ENCODE data around the gene FHIP2A. TPM values are rescaled to one million over a fixed set of nuclear protein-coding genes. Genes with fewer than 3 reads are reported as not detected.

Gene FHIP2A
- total and polyA plus RNA-seq, 2 experiments from 2014 or later = 6.7 to 11.8 TPM

DNA sequence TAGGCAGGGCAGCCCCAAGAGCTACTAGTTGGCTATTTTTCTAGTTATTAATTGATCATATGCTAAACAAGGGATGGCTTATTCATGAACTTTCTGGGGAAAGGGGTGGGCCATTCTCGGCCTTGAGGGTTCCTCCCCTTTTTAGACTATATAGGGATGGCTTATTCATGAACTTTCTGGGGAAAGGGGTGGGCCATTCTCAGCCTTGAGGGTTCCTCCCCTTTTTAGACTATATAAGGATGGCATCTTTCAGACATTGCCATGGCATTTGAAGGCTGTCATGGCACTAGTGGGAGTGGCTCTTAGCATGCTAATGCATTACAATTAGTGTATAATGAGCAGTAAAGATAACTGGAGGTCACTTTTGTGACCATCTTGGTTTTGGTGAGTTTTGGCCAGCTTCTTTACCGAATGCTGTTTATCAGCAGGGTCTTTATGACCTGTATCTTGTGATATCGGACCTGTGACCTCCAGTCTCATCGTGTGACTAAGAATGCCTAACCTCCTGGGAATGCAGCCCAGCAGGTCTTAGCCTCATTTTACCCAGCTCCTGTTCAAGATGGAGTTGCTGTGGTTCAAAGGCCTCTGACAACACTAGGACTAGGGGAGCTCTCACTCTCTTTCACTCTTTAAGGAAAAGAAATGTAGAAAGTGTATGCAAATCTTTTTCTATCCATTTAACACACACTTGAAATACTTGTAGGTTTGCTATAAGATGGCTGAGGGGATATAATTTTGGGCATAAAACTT lies 7.8 kb downstream of the FHIP2A start (continued):
- TF ChIP-seq, protein P1, sequence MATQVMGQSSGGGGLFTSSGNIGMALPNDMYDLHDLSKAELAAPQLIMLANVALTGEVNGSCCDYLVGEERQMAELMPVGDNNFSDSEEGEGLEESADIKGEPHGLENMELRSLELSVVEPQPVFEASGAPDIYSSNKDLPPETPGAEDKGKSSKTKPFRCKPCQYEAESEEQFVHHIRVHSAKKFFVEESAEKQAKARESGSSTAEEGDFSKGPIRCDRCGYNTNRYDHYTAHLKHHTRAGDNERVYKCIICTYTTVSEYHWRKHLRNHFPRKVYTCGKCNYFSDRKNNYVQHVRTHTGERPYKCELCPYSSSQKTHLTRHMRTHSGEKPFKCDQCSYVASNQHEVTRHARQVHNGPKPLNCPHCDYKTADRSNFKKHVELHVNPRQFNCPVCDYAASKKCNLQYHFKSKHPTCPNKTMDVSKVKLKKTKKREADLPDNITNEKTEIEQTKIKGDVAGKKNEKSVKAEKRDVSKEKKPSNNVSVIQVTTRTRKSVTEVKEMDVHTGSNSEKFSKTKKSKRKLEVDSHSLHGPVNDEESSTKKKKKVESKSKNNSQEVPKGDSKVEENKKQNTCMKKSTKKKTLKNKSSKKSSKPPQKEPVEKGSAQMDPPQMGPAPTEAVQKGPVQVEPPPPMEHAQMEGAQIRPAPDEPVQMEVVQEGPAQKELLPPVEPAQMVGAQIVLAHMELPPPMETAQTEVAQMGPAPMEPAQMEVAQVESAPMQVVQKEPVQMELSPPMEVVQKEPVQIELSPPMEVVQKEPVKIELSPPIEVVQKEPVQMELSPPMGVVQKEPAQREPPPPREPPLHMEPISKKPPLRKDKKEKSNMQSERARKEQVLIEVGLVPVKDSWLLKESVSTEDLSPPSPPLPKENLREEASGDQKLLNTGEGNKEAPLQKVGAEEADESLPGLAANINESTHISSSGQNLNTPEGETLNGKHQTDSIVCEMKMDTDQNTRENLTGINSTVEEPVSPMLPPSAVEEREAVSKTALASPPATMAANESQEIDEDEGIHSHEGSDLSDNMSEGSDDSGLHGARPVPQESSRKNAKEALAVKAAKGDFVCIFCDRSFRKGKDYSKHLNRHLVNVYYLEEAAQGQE (IDR thresholded peaks at IDR 0.05; ENCODE audit: unreplicated experiment) = no peak
- TF ChIP-seq CREB1 (CRISPR knock-in tag; IDR thresholded peaks at IDR 0.05; ENCODE audit: low read depth) (no peak), STAT1 (IDR thresholded peaks at IDR 0.05; ENCODE audit: unreplicated experiment) (no peak), ZNF114 (CRISPR knock-in tag; IDR thresholded peaks at IDR 0.05) (no peak), NANOG (IDR thresholded peaks at IDR 0.05; ENCODE audit: borderline replicate concordance) (no peak), ZNF331 (CRISPR knock-in tag; IDR thresholded peaks at IDR 0.05; ENCODE audit: low read depth) (no peak)

GRCh38 chr10:114831186-114831867 lies 9.7 kb downstream of the FHIP2A start:
- Mint-ChIP-seq H3K4me1 (peaks cover 15% of the 10 kb centered on the region), H3K9me3 (no peaks in the 10 kb centered on the region), H3K4me3 (no peak overlapping the region), H3K27me3 (ENCODE audit: insufficient read depth, low read depth, poor library complexity) (no peaks in the 10 kb centered on the region), H3K36me3 (ENCODE audit: low read depth) (peaks cover 11% of the 10 kb centered on the region), H3K27ac (no peak overlapping the region)
- Histone ChIP-seq H3F3A (replicated peaks; ENCODE audit: low read depth) (no peaks in the 10 kb centered on the region), H3K4me2 (no peak overlapping the region), H3K4me1 (ENCODE audit: insufficient read depth) (no peaks in the 10 kb centered on the region; the same call in none of the 2 replicates), H3K9me2 (ENCODE audit: insufficient read depth) (no peaks in the 10 kb centered on the region), H3K36me3 (ENCODE audit: insufficient read depth) (peaks cover 7% of the 10 kb centered on the region; the same call in 1 of the 2 replicates), H2AFZ (no peak overlapping the region), H4K20me1 (replicated peaks; ENCODE audit: insufficient read depth) (peaks cover 10% of the 10 kb centered on the region; the same call in 1 of the 2 replicates), H3K27me3 (ENCODE audit: insufficient read depth) (no peaks in the 10 kb centered on the region), H3K79me2 (replicated peaks; ENCODE audit: insufficient read depth) (peaks cover 39% of the 10 kb centered on the region), H3K27ac (ENCODE audit: low read depth) (no peak overlapping the region), H3K4me3 (no peak overlapping the region)
- ATAC-seq = no peak
- DNase-seq (ENCODE audit: low spot score) = no peak
- TF ChIP-seq ZNF331 (CRISPR knock-in tag; IDR thresholded peaks at IDR 0.05; ENCODE audit: low read depth) (no peak), ETS1 (IDR thresholded peaks at IDR 0.05) (no peak), EZH2 (IDR thresholded peaks at IDR 0.05; ENCODE audit: low read depth, unreplicated experiment) (no peak), ZNF114 (CRISPR knock-in tag; IDR thresholded peaks at IDR 0.05) (no peak), POLR2AphosphoS5 (IDR thresholded peaks at IDR 0.05; ENCODE audit: low read depth) (no peak), EZH2phosphoT487 (IDR thresholded peaks at IDR 0.05; ENCODE audit: unreplicated experiment) (no peak), STAT1 (IDR thresholded peaks at IDR 0.05; ENCODE audit: unreplicated experiment) (no peak), CREB1 (CRISPR knock-in tag; IDR thresholded peaks at IDR 0.05; ENCODE audit: low read depth) (no peak)
- TF ChIP-seq, protein P2, sequence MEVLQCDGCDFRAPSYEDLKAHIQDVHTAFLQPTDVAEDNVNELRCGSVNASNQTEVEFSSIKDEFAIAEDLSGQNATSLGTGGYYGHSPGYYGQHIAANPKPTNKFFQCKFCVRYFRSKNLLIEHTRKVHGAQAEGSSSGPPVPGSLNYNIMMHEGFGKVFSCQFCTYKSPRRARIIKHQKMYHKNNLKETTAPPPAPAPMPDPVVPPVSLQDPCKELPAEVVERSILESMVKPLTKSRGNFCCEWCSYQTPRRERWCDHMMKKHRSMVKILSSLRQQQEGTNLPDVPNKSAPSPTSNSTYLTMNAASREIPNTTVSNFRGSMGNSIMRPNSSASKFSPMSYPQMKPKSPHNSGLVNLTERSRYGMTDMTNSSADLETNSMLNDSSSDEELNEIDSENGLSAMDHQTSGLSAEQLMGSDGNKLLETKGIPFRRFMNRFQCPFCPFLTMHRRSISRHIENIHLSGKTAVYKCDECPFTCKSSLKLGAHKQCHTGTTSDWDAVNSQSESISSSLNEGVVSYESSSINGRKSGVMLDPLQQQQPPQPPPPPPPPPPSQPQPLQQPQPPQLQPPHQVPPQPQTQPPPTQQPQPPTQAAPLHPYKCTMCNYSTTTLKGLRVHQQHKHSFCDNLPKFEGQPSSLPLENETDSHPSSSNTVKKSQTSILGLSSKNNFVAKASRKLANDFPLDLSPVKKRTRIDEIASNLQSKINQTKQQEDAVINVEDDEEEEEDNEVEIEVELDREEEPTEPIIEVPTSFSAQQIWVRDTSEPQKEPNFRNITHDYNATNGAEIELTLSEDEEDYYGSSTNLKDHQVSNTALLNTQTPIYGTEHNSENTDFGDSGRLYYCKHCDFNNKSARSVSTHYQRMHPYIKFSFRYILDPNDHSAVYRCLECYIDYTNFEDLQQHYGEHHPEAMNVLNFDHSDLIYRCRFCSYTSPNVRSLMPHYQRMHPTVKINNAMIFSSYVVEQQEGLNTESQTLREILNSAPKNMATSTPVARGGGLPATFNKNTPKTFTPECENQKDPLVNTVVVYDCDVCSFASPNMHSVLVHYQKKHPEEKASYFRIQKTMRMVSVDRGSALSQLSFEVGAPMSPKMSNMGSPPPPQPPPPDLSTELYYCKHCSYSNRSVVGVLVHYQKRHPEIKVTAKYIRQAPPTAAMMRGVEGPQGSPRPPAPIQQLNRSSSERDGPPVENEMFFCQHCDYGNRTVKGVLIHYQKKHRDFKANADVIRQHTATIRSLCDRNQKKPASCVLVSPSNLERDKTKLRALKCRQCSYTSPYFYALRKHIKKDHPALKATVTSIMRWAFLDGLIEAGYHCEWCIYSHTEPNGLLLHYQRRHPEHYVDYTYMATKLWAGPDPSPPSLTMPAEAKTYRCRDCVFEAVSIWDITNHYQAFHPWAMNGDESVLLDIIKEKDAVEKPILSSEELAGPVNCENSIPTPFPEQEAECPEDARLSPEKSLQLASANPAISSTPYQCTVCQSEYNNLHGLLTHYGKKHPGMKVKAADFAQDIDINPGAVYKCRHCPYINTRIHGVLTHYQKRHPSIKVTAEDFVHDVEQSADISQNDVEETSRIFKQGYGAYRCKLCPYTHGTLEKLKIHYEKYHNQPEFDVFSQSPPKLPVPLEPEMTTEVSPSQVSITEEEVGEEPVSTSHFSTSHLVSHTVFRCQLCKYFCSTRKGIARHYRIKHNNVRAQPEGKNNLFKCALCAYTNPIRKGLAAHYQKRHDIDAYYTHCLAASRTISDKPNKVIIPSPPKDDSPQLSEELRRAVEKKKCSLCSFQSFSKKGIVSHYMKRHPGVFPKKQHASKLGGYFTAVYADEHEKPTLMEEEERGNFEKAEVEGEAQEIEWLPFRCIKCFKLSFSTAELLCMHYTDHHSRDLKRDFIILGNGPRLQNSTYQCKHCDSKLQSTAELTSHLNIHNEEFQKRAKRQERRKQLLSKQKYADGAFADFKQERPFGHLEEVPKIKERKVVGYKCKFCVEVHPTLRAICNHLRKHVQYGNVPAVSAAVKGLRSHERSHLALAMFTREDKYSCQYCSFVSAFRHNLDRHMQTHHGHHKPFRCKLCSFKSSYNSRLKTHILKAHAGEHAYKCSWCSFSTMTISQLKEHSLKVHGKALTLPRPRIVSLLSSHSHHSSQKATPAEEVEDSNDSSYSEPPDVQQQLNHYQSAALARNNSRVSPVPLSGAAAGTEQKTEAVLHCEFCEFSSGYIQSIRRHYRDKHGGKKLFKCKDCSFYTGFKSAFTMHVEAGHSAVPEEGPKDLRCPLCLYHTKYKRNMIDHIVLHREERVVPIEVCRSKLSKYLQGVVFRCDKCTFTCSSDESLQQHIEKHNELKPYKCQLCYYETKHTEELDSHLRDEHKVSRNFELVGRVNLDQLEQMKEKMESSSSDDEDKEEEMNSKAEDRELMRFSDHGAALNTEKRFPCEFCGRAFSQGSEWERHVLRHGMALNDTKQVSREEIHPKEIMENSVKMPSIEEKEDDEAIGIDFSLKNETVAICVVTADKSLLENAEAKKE (CRISPR knock-in tag; IDR thresholded peaks at IDR 0.05) = no peak
